CD4-positive, alpha-beta T cell (primary cell): ENCODE measurements around the gene KLF4. TPM values are rescaled to one million over a fixed set of nuclear protein-coding genes. Genes with fewer than 3 reads are reported as not detected.

Experiments
- ATAC-seq: fragments of 200-7000 bp; cut with Tn5 transposase; one replicate; pipeline ENCODE4 v1.10.0; 2022; ENCODE audit warnings: mild to moderate bottlenecking; ENCODE audit not compliant: poor library complexity
- CTCF ChIA-PET: fragments of 350-600 bp; sonication (Branson Sonifier 250); formaldehyde crosslinking; loops from one replicate; lab custom pipeline; 2021; ENCODE audit warnings: antibody characterized with exemption, inconsistent platforms; lab: Charles Lee
- POLR2A ChIA-PET: fragments of 350-600 bp; sonication (Branson Sonifier 250); formaldehyde crosslinking; loops from one replicate; lab custom pipeline; 2021; ENCODE audit warnings: antibody characterized with exemption, inconsistent platforms; lab: Charles Lee
- DNase-seq, 14 experiments: peaks; one replicate each; pipeline ENCODE4 v3.0.0-alpha.2; 2013 to 2020; ENCODE audit warnings: mixed read lengths in 2 of 14
- H3K27ac ChIP-seq, 2 donors: one replicate each; pipeline versions ENCODE4 v1.5.1 to v1.7.0; 2013; ENCODE audit warnings: low read length in 2 of 2, low read depth in 1 of 2, mild to moderate bottlenecking in 1 of 2
- H3K27me3 ChIP-seq, 2 experiments: 1 replicate in 1 of 2; 2 replicates in 1 of 2; pipeline versions ENCODE4 v1.6.1 to v1.7.0; 2013; ENCODE audit warnings: low read length in 2 of 2, control low read depth in 1 of 2, mild to moderate bottlenecking in 1 of 2, moderate library complexity in 1 of 2; ENCODE audit not compliant: insufficient read depth in 2 of 2, control insufficient read depth in 1 of 2
- H3K36me3 ChIP-seq: one replicate; pipeline ENCODE4 v1.6.1; 2013; ENCODE audit warnings: low read length, control low read depth; ENCODE audit not compliant: insufficient read depth
- H3K4me1 ChIP-seq: one replicate; pipeline ENCODE4 v1.6.1; 2013; ENCODE audit warnings: low read length, control low read depth; ENCODE audit not compliant: insufficient read depth
- H3K4me3 ChIP-seq: one replicate; pipeline ENCODE4 v1.5.1; 2013; ENCODE audit warnings: mild to moderate bottlenecking, low read length, moderate library complexity
- H3K9me3 ChIP-seq, 2 experiments: 1 replicate in 1 of 2; 2 replicates in 1 of 2; pipeline versions ENCODE4 v1.6.1 to v1.7.0; 2013; ENCODE audit warnings: low read length in 2 of 2, mild to moderate bottlenecking in 2 of 2, control low read depth in 1 of 2, moderate library complexity in 1 of 2; ENCODE audit not compliant: control insufficient read depth in 1 of 2, insufficient read depth in 1 of 2
- H3K27ac Mint-ChIP-seq: one replicate; pipeline ENCODE4 v1.8.0; 2020; ENCODE audit warnings: mixed read lengths
- H3K27me3 Mint-ChIP-seq: one replicate; pipeline ENCODE4 v1.8.0; 2021; ENCODE audit warnings: mixed read lengths
- H3K36me3 Mint-ChIP-seq: one replicate; pipeline ENCODE4 v1.8.0; 2021; ENCODE audit warnings: low read depth, mixed read lengths
- H3K4me1 Mint-ChIP-seq: one replicate; pipeline ENCODE4 v1.8.0; 2021; ENCODE audit warnings: low read depth, mixed read lengths
- H3K4me3 Mint-ChIP-seq: one replicate; pipeline ENCODE4 v1.8.0; 2020; ENCODE audit warnings: mild to moderate bottlenecking, mixed read lengths
- H3K9me3 Mint-ChIP-seq: one replicate; pipeline ENCODE4 v1.8.0; 2020; ENCODE audit warnings: mixed read lengths
- CTCF ChIP-seq: fragments of 200-600 bp; IDR thresholded peaks from one replicate; pipeline ENCODE4 v1.8.0; 2022; ENCODE audit warnings: antibody characterized with exemption, mild to moderate bottlenecking
- intact Hi-C, 2 experiments: fragments of 100-400 bp; cut with DNase I in 1 of 2; cut with micrococcal nuclease in 1 of 2; formaldehyde crosslinking; loops; one replicate each; pipeline versions ENCODE4 v1.15.1 to v1.9.0; 2023 to 2025; cut with DNase I, micrococcal nuclease
- total RNA-seq, 174 experiments: library from RNA in 2 of 174; stranded (reverse) in 2 of 174; gene quantifications; one replicate each; pipeline ENCODE4 v1.2.3 and lab custom pipeline; 2021 to 2026

Gene KLF4
- total RNA-seq, 2 experiments from 2014 or later, result 12.9 to 13.2 TPM

- Histone ChIP-seq H3K27ac (no peak overlapping the region), H3K36me3 (no peaks in the 10 kb centered on the region), H3K9me3 (peaks cover 0 to 44% of the 10 kb centered on the region in 2 experiments), H3K4me3 (peak overlapping the region; percentile 56), H3K27me3 (peaks cover 50 to 74% of the 10 kb centered on the region in 2 experiments), H3K4me1 (peaks cover 33% of the 10 kb centered on the region)
- Mint-ChIP-seq H3K4me3 (peak overlapping the region; percentile 54), H3K27ac (no peak overlapping the region), H3K27me3 (peaks cover 64% of the 10 kb centered on the region), H3K36me3 (no peaks in the 10 kb centered on the region), H3K9me3 (no peaks in the 10 kb centered on the region), H3K4me1 (peaks cover 4% of the 10 kb centered on the region)
- intact Hi-C loops, result no loop called here
- TF ChIP-seq CTCF, result no peak
- CTCF ChIA-PET, result no interaction called here
- ATAC-seq (no peak), DNase-seq (no peak)
- POLR2A ChIA-PET, result no interaction called here
Observed at GRCh38 chr9:107489144-107489673, 360 bp downstream of the KLF4 start.

- Mint-ChIP-seq H3K9me3 (no peaks in the 10 kb centered on the region), H3K36me3 (no peaks in the 10 kb centered on the region), H3K27me3 (peaks cover 61% of the 10 kb centered on the region), H3K4me3 (no peak overlapping the region), H3K4me1 (peaks cover 4% of the 10 kb centered on the region), H3K27ac (no peak overlapping the region)
- Histone ChIP-seq H3K27ac (no peak overlapping the region), H3K4me1 (peaks cover 33% of the 10 kb centered on the region), H3K9me3 (peaks cover 0 to 44% of the 10 kb centered on the region in 2 experiments), H3K36me3 (no peaks in the 10 kb centered on the region), H3K4me3 (peak overlapping the region; percentile 56), H3K27me3 (peaks cover 50 to 74% of the 10 kb centered on the region in 2 experiments)
- intact Hi-C loops, result no loop called here
- peak in 3 of 14 experiments; percentile 37 to 78 (median 66) for DNase-seq
- POLR2A ChIA-PET, result no interaction called here
- peak; percentile 14 for ATAC-seq
- CTCF ChIA-PET, result no interaction called here
- TF ChIP-seq CTCF, result no peak
Observed at GRCh38 chr9:107488375-107489143, 1.0 kb downstream of the KLF4 start.

GRCh38 chr9:107487521-107488374 lies 1.8 kb downstream of the KLF4 start:
- Histone ChIP-seq H3K27ac (no peak overlapping the region), H3K4me3 (peak overlapping the region; percentile 56), H3K36me3 (no peaks in the 10 kb centered on the region), H3K27me3 (peaks cover 50 to 69% of the 10 kb centered on the region in 2 experiments), H3K4me1 (peaks cover 33% of the 10 kb centered on the region), H3K9me3 (peaks cover 0 to 44% of the 10 kb centered on the region in 2 experiments)
- intact Hi-C loops, result no loop called here
- Mint-ChIP-seq H3K9me3 (no peaks in the 10 kb centered on the region), H3K4me1 (peaks cover 4% of the 10 kb centered on the region), H3K36me3 (no peaks in the 10 kb centered on the region), H3K27me3 (peaks cover 65% of the 10 kb centered on the region), H3K4me3 (peak overlapping the region; percentile 48), H3K27ac (no peak overlapping the region)
- ATAC-seq, result no peak
- no peak for TF ChIP-seq CTCF
- DNase-seq, result peak in 4 of 14 experiments; percentile 2 to 54 (median 27)
- ChIA-PET POLR2A (no interaction called here), CTCF (interaction anchor here (0.7 kb wide), 1 partner anchor 209 kb away, joined by 3 read pairs; no protein-coding TSS in a partner anchor)
